GM06990 (cell line): ENCODE measurements around the gene ZNF638.

Experiments
- DNase-seq: peaks from one replicate; pipeline ENCODE4 v3.0.0-alpha.2; 2011; ENCODE audit not compliant: insufficient read length; ENCODE audit errors: extremely low read depth
- H3K27me3 ChIP-seq: replicated peaks from 2 replicates; pipeline ENCODE4 v1.6.0; 2011; ENCODE audit warnings: low read length; ENCODE audit not compliant: control insufficient read depth, insufficient read depth
- H3K36me3 ChIP-seq: 2 replicates; pipeline ENCODE4 v1.5.1; 2011; ENCODE audit warnings: low read length; ENCODE audit not compliant: control insufficient read depth, insufficient read depth
- H3K4me3 ChIP-seq: replicated peaks from 2 replicates; pipeline ENCODE4 v1.5.1; 2011; ENCODE audit warnings: low read depth, mild to moderate bottlenecking, control low read depth, low read length
- TF ChIP-seq, protein P1 (sequence below): IDR thresholded peaks from 2 replicates; pipeline ENCODE4 v1.5.1; 2011; ENCODE audit warnings: low read length, control low read depth, mild to moderate bottlenecking, inconsistent platforms; ENCODE audit not compliant: insufficient read depth, poor library complexity, severe bottlenecking

ZNF638 gene

DNA sequence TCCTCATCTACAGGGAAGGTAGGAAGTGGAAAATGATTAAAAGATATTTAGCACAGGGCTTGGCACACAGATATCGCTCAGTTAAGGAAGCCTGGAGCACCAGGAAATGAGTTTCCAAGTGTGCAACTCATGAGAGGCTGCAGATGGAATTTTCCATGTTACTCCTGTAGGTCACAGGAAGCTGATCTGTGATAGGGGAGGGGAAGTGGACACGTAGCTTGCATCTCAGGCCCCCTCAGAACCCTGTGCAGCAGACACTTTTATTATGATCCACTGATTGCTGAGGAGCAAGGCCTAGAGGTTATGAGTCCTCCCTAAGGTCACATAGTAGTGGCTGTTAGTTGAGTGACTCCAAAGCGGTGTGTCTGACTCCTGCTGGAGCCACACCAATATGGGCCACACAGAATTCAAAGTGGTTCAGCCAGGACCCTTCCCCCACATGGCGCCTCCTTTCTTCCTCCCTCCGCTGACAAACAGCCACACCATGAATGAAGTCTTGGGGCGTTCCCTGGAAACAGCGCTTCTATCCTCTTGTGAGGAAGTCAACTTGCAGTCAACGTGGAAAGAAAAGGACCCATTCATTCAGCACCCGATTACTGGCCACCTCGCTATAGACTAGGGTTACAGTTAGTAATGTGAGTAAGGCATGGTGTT, 143.3 kb downstream of the ZNF638 start:
- Histone ChIP-seq H3K36me3 (no peaks in the 10 kb centered on the region), H3K27me3 (no peaks in the 10 kb centered on the region), H3K4me3 (no peak overlapping the region)
- DNase-seq = no peak
- TF ChIP-seq, protein P1, sequence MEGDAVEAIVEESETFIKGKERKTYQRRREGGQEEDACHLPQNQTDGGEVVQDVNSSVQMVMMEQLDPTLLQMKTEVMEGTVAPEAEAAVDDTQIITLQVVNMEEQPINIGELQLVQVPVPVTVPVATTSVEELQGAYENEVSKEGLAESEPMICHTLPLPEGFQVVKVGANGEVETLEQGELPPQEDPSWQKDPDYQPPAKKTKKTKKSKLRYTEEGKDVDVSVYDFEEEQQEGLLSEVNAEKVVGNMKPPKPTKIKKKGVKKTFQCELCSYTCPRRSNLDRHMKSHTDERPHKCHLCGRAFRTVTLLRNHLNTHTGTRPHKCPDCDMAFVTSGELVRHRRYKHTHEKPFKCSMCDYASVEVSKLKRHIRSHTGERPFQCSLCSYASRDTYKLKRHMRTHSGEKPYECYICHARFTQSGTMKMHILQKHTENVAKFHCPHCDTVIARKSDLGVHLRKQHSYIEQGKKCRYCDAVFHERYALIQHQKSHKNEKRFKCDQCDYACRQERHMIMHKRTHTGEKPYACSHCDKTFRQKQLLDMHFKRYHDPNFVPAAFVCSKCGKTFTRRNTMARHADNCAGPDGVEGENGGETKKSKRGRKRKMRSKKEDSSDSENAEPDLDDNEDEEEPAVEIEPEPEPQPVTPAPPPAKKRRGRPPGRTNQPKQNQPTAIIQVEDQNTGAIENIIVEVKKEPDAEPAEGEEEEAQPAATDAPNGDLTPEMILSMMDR = no peak

DNA sequence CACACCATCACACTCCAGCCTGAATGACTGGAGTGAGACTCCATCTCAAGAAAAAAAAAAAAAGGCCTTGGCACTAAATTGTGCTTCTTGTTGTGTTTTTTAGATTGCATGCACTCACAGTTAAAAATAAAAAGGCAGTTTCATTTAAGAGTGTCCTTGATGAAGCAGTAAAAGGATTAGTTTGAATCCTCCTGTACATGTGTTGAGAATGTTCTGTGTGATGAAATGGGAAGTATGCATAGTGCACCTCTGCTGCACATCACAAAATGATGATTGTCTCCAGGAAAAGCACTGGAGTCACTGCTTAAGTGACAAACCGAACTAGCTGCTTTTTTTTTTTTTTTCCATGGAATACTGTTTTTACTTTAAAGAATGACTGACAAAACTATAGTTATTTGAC, 144.9 kb downstream of the ZNF638 start:
- H3K36me3 ChIP-seq = no peaks in the 10 kb centered on the region
- H3K4me3 ChIP-seq = no peak overlapping the region
- no peaks in the 10 kb centered on the region for H3K27me3 ChIP-seq
- TF ChIP-seq, protein P1 = no peak
- no peak for DNase-seq

DNA sequence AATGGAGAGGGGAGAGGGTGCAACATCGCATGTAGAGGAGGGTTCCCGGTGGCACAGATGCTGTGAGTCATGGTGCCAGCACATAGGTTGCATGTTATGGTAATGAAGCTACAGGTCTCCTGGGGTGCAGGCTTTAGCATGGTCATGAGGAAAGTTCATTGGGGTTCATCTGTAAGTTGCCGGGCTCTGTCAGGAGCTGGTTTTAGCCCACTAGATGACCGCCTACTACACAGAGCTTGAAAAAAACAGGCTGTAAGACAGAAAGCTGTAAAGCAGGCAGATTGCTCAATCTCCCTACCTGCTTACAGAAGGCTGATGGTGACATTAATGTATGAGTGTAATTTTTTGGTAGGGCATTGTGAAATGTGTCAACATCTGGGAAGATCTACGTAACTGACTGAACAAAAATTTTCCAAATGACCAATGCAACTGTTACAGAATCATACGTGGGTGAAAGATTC, 145.7 kb downstream of the ZNF638 start:
- TF ChIP-seq, protein P1 = no peak
- Histone ChIP-seq H3K36me3 (no peaks in the 10 kb centered on the region), H3K27me3 (no peaks in the 10 kb centered on the region), H3K4me3 (no peak overlapping the region)
- DNase-seq = no peak

DNA sequence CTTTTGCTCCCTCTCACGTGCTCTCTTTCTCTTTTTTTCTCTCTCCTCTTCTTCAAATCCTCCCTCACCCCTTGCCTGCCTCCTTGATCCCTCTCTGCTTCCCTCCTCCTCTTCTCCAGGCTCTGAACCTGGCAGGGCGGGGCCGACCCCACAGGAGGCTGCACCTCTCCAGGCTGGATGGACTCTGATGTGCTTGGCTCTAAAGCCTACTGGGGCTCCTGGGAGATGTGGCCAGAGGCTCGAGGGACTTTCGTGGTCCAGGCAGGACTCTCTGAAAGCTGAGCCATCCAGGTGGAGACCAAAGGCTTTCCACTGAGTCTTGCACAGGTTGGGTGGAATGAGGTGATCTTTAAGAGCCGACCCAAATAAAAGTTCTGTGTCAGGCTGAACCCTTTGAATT, 147.2 kb downstream of the ZNF638 start:
- Histone ChIP-seq H3K36me3 (no peaks in the 10 kb centered on the region), H3K4me3 (no peak overlapping the region), H3K27me3 (no peaks in the 10 kb centered on the region)
- no peak for DNase-seq
- TF ChIP-seq, protein P1 = no peak

DNA sequence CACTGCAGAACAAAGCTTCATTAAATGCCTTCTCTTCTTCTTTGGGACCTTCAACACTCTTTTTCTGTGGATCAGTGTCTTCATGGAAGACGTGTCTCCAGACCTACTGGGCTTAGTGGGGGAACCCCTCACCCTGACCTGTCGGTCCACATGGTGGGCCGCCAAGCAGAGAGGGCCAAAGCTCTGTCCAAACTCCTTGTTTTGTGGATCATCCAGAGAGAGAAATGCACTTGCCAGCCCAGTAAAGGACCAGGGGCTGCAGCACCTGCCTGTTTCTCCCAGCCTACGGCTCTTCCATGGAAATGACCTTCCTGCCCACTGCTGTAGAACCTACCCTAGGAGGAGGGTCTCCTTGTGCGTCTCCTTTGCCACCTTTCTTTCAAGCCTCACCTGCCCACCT, 147.7 kb downstream of the ZNF638 start:
- TF ChIP-seq, protein P1 = no peak
- no peaks in the 10 kb centered on the region for H3K36me3 ChIP-seq
- H3K27me3 ChIP-seq = no peaks in the 10 kb centered on the region
- H3K4me3 ChIP-seq = no peak overlapping the region
- no peak for DNase-seq

DNA sequence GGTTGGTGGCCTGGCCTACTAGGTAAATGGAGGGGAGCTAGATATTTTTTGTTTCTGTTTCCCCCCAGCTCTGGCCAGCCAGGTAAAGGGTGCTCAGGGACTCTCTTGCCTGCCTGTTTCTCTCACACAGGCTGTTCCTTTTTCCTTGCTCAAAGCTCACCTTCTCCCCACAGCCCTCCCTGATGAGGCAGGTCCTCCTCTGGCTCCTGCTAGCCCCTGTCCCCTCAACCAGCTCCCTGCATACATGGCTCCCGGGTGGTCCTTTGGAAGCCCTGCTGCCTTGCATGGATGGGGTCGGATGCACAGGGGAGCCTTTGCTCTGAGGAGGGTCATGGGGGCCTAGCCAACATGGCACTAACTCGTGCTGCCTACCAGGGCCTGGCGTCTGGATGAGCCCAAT, 149.5 kb downstream of the ZNF638 start:
- Histone ChIP-seq H3K27me3 (no peaks in the 10 kb centered on the region), H3K4me3 (no peak overlapping the region), H3K36me3 (no peaks in the 10 kb centered on the region)
- no peak for DNase-seq
- TF ChIP-seq, protein P1 = no peak
